Neuron (in vitro differentiated cells): ENCODE data around the gene MAPK11.

Source experiments
- H2AFZ ChIP-seq: one replicate; pipeline ENCODE4 v1.6.1; 2013; ENCODE audit warnings: low read depth, mild to moderate bottlenecking, inconsistent platforms, low read length, moderate library complexity
- H3K27me3 ChIP-seq: one replicate; pipeline ENCODE4 v1.6.1; 2013; ENCODE audit warnings: low read length; ENCODE audit not compliant: insufficient read depth
- H3K36me3 ChIP-seq: one replicate; pipeline ENCODE4 v1.6.1; 2013; ENCODE audit warnings: low read length; ENCODE audit not compliant: insufficient read depth
- H3K4me1 ChIP-seq: one replicate; pipeline ENCODE4 v1.6.1; 2013; ENCODE audit warnings: low read length; ENCODE audit not compliant: insufficient read depth
- H3K4me3 ChIP-seq: 2 replicates; pipeline ENCODE4 v1.5.1; 2013; ENCODE audit warnings: mild to moderate bottlenecking, low read length, moderate library complexity
- H3K9me3 ChIP-seq: one replicate; pipeline ENCODE4 v1.6.1; 2013; ENCODE audit warnings: low read length

Gene MAPK11

GRCh38 chr22:50218153-50218995 is 51.8 kb downstream of the MAPK11 start:
- H3K36me3 ChIP-seq = peaks cover 79% of the 10 kb centered on the region
- H3K4me1 ChIP-seq = no peaks in the 10 kb centered on the region
- no peak overlapping the region for H2AFZ ChIP-seq
- no peak overlapping the region for H3K4me3 ChIP-seq
- H3K9me3 ChIP-seq = no peaks in the 10 kb centered on the region
- H3K27me3 ChIP-seq = no peaks in the 10 kb centered on the region

- Histone ChIP-seq H3K4me1 (no peaks in the 10 kb centered on the region), H3K36me3 (peaks cover 81% of the 10 kb centered on the region), H3K9me3 (no peaks in the 10 kb centered on the region), H2AFZ (no peak overlapping the region), H3K4me3 (no peak overlapping the region), H3K27me3 (no peaks in the 10 kb centered on the region)
These were observed 52.5 kb downstream of the MAPK11 start for GRCh38 chr22:50217543-50218152.

- H3K36me3 ChIP-seq = peaks cover 82% of the 10 kb centered on the region
These were observed 53.3 kb downstream of the MAPK11 start for GRCh38 chr22:50216684-50217520.

GRCh38 chr22:50216055-50216683 is 54.0 kb downstream of the MAPK11 start:
- H3K4me3 ChIP-seq = no peak overlapping the region
- no peak overlapping the region for H2AFZ ChIP-seq
- peaks cover 80% of the 10 kb centered on the region for H3K36me3 ChIP-seq
- no peaks in the 10 kb centered on the region for H3K4me1 ChIP-seq
- H3K9me3 ChIP-seq = no peaks in the 10 kb centered on the region
- H3K27me3 ChIP-seq = no peaks in the 10 kb centered on the region

More at GRCh38 chr22:50216684-50217520, 53.3 kb downstream of the MAPK11 start:
- Histone ChIP-seq H3K4me1 (no peaks in the 10 kb centered on the region), H3K4me3 (no peak overlapping the region), H3K9me3 (no peaks in the 10 kb centered on the region), H2AFZ (no peak overlapping the region), H3K27me3 (no peaks in the 10 kb centered on the region)

GRCh38 chr22:50215297-50216054 is 54.7 kb downstream of the MAPK11 start:
- Histone ChIP-seq H2AFZ (no peak overlapping the region), H3K4me1 (no peaks in the 10 kb centered on the region), H3K9me3 (no peaks in the 10 kb centered on the region), H3K4me3 (no peak overlapping the region), H3K27me3 (no peaks in the 10 kb centered on the region), H3K36me3 (peaks cover 80% of the 10 kb centered on the region)
